OCI-LY7 (cell line): ENCODE measurements around the gene ZNF681.

Experiments
- EZH2phosphoT487 ChIP-seq: fragments of 200-600 bp; sonication (generic); IDR thresholded peaks from 2 replicates; pipeline ENCODE4 v1.6.1; 2018; ENCODE audit warnings: low read depth, borderline replicate concordance, mild to moderate bottlenecking, mixed run types, antibody characterized with exemption, low read length, moderate library complexity, mixed read lengths
- TF ChIP-seq, protein P1 (sequence below): fragments of 200-600 bp; sonication (generic); conservative IDR thresholded peaks from 2 replicates; pipeline ENCODE4 v1.5.1; 2014; ENCODE audit warnings: mild to moderate bottlenecking, antibody characterized with exemption, low read length, moderate library complexity, mixed read lengths

GRCh38 chr19:23785982-23786381 is 27.3 kb upstream of the ZNF681 start:
- TF ChIP-seq, protein P1, sequence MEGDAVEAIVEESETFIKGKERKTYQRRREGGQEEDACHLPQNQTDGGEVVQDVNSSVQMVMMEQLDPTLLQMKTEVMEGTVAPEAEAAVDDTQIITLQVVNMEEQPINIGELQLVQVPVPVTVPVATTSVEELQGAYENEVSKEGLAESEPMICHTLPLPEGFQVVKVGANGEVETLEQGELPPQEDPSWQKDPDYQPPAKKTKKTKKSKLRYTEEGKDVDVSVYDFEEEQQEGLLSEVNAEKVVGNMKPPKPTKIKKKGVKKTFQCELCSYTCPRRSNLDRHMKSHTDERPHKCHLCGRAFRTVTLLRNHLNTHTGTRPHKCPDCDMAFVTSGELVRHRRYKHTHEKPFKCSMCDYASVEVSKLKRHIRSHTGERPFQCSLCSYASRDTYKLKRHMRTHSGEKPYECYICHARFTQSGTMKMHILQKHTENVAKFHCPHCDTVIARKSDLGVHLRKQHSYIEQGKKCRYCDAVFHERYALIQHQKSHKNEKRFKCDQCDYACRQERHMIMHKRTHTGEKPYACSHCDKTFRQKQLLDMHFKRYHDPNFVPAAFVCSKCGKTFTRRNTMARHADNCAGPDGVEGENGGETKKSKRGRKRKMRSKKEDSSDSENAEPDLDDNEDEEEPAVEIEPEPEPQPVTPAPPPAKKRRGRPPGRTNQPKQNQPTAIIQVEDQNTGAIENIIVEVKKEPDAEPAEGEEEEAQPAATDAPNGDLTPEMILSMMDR, result no peak
- no peak for TF ChIP-seq EZH2phosphoT487
